SHP77 treated with DMSO at 0.1 percent for 48 hours (cell line): ENCODE data around the gene ZNF865.

ENCODE experiments used
- DNase-seq: peaks from one replicate; lab custom pipeline; 2025; lab: John Stamatoyannopoulos, UW

Gene ZNF865

DNA sequence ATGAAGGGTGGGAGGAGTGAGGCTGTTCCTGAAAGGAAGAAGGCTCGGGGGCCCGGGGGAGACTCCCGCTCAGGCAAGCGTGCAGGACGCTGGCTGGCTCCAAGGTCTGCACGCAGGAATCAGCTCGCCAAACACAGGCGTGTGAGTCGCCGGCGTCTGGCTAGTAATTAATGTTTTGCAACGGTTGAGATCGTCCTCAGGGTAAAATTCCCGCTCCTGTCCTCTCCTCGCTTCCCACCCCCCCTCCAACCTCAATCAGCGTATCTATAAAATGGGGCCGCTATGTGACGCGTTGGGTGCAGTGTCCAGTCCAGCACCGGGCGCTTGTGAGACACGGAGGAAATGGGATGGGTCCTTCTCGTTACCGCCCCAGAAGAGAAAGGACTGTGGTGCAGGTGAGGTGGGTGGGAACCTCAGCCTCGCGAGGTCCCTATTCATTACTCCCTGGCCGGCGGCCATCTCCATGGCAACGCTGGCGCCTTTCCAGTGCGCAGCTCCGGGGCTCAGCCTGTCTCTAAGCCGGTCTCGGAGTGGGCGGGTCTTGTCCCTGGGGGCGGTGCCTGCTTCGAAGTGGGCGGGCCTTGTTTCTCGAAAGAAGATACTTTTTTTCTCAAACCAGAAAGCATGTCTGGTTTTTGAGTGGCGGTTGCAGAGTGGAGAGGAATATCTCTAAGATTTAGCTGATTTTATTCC, 18.3 kb upstream of the ZNF865 start:
- DNase-seq: peak; percentile 90

DNA sequence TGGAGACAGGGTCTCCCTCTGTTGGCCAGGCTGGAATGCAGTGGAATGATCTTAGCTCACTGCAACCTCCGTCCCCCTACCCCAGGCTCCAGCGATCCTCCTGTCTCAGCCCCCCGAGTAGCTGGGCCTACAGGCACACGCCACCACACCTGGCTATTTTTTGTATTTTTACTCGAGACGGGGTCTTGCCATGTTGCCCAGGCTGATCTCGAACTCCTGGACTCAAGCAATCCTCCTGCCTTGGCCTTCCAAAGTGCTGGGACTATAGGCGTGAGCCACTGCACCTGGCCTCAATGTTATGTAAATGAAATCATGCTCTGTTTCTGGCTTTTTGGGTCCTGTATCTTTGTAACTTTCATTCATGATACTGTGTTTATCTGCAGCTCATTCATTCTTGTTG, 16.7 kb upstream of the ZNF865 start:
- no peak for DNase-seq

DNA sequence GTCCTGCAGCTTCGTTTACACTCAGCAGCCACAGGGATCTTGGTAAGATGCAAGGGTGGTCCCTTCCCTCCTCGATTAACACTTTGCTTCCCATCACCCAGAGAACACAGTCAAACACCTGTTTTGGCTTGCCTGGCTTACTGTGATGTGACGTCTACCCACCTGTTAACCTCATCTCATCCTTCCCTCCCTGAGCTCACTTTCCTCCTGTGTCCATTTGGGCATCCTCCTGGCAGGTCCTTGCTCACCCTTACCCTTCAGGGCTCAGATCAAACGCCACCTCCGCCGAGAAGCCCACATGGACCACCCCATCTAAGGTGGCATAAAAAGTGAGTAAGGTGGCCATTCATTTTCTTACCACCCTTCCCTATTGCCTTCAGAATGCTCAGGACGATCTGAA, 15.3 kb upstream of the ZNF865 start:
- DNase-seq: no peak

DNA sequence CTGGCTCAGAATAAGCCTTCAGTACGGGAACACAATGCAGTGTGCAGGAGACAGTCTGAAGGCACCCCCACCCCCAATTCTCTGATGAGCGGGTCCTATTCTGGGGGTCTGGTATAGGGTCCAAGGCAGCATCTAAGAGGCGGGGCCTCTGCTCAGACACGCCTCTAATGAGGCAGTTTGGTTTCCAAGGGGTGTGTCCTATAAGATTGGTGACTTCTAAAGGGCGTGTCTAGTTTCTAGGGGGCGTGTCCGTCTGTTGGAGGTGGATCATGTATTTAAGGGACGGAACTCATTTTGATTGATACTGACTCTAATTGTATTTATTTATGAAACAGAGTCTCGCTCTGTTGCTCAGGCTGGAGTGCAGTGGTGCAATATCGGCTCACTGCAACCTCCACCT, 14.8 kb upstream of the ZNF865 start:
- no peak for DNase-seq

DNA sequence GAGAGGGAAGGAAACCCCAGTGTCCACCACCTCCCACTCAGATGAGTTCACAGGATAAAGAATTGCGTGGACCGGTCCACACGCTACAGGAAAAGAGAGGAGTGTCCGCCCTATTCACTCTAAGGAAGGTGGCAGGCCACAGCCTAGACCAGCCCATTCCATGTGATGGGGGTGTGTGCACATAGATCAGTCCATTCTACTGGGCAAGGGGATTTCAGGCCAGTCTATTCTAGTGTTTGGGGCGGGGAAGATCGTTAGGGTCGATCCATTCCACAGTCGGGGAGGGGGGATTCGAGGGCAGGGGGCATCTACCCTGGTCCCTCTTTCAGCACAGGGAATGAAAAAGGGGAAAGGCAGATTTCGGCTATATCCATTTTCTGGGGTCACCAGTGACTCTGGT, 13.9 kb upstream of the ZNF865 start:
- DNase-seq: no peak

DNA sequence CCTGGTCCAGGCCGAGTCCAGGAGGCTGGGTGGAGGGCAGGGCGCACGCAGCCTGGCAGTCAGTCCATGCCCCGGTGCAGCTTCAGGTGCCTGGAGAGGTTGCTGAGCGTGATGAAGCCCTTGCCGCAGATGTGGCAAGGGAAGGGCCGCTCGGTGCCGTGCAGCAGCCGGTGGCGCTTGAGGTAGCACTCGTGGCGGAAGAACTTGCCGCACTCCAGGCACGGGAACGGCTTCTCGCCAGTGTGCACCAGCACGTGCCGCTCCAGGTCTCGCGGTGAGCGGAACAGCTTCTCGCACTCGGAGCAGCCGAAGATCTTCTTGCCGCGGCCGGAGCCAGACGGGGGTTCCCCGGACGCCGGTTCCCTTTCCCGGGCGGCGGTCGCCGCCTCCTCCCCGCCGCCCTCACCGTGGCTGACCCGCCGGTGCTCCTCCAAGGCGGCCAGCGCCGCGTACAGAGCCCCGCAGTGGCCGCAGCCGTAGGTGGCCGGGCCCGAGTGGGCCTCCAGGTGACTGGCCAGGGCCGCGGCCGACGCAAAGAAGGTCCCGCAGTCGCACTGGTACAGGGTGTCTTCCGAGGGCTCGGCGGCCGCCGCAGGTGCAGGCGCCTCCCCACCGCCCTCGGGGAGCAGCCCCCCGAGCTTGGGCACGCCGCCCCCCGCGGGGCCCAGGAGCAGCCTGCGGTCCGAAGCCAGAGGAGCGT, 12.9 kb upstream of the ZNF865 start:
- DNase-seq: no peak

DNA sequence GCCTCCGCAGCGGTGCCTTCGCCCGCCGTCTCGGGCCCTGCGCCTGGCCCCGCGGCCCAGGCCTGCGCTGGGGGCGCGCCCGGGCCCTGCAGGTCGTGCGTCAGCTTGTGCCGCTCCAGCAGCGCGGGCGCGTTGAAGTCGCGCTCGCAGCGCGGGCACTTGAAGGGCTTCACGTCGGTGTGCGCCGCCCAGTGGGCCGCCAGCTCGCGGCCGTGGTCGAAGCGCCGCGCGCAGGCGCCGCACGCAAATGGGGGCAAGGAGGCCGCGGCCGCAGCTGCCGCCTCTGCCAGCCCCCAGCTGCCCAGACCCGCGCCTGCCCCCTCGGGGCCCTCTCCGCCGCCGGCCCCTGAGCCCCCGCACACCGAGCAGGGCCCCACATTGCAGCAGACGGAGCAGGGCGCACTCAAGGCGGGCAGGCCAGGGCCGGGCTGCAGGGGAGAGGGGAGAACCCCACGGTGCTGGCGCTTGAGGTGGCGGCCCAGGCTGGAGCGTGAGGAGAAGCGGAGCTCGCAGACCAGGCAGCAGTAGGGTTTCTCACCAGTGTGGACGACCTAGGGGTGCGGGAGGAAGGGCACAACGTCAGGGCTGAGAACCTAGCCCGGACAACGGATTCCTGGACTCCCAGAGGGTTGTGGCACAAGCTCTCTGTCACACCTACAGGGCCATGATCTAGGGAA, 12.2 kb upstream of the ZNF865 start:
- no peak for DNase-seq

DNA sequence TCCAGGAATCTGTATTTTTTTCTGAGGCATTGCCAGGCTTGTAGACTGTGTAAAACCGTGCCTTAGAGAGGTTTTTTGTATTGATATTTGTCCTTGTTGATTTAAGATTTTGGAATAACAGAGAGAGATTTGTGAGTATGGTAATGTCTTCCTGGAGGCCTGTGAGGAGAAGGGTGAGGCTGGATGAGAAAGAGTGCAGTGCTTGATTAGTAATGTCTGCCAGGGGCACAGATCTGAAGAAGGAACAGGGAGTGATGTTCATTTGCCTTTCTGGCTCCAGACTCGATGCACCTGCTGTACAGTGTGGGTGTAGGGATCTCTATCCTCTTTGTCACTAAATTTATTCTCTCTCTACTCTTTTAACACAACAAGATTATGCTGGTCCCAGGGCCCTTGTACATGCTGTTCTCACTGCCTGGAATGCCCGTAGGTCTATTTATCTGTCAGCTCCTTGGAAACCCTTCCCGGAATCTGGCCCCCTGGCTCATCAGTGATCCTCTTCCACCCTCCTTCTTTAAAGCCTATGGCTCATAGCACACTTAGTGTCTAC, 10.4 kb upstream of the ZNF865 start:
- no peak for DNase-seq

DNA sequence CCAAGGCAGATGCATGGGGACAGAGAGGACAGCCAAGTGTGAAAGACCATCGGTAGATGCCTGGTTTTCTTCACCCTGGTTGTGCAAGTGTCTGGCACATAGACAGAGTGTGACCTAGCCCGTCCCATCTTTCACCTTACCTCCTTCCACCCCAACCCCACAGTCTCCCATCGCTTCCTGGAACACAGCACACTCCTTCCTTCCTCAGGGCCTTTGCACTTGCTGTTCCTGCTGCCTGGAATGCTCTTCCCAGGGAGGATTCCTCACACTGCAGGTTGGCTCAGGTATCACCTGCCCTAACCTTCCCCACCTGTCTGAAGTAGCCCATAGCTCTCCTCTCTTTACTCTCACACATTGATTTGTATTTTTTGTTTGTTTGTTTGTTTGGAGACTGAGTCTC, 9.1 kb upstream of the ZNF865 start:
- no peak for DNase-seq

DNA sequence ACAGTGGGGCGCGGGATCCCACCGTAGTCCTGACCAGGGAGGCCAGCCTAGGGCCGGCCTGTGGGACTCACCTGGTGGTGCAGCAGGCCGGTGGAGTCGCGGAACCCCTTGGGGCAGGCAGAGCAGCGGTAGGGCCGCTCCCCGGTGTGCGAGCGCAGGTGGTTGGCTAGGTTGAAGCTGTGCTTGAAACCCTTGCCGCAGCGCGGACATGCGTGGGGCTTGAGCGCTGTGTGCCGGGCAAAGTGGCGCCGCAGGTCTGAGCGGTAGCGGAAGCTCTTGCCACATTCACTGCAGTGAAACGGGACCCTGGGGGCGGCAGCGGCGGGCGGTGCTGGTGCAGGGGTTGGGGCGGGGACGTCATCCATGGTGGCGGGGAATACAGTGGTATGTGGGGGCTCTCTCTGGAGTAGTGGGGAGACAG, 7.9 kb upstream of the ZNF865 start:
- DNase-seq: no peak

DNA sequence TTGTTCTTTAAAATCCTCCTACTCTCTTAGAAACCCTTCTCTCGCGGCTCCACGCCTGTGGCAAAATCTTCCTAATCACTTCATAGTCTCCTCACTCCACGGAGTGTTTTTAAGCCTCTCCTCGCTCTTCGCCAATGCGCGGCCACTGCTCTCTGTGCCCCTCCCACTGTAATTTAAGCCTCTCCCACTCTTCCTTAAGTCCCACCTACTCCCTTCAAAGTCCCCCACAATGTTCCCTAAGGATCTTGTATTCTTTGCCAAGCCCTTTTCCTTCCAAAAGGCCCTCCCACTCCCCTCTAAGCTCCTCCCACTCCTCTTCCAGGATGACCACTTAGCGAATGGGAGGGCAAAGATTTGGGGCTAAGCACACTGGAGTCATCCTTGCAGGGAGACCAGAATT, 7.4 kb upstream of the ZNF865 start:
- DNase-seq: no peak

DNA sequence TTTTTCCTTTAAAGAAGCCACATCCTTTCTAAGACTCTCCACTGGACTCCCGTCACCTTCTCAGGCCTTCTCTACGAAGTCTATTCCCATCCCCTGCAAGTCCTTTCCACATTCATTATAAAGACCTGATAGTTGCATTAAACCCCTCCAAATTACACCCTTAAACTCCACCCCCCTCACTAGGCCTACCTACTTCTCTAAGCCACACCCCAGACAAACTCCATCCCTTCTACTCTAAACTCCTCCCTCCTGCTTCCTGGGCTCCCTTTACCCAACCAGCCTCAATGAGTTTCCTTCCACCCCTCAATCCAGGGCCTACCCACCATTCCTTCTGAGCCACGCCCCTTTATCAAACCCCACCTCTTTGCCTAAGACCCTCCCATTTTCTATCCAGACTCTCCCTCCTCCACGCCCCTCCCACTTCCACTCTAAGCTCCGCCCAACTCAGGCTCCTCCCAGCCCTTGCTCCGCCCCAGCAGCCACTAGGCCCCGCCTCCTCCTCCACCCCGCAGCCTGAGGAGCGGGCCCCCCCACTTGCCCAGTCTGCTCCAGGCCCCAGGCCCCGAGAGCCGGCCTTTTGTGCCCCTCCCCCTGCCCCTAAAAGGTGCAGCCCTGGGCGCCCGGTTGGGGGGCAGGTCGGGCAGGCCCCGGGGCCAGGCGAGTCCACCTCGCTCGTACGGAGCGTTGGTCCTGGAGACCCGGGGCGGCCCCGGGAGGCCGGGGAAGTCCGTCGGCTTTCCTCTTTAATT, 6.6 kb upstream of the ZNF865 start:
- DNase-seq: peak; percentile 93

DNA sequence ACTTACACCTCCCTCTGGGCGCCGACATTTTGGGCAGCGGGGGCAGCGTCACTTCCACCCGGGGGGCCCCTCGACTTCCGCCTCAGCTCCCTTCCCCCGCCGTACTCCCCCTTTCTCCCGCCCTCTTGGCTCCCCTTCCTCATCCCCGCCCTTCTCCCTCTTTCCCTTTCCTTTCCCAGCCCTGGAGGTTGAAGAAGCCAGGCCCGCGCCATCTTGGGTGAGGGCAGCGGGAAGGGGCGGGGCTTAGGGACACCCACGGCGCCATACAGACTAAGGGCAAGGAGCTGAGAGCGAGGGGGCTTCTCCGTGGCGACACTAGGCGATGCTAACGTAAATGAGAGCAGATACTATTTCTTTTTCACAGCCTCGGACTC, 6.0 kb upstream of the ZNF865 start, which contains the start of gene FIZ1:
Gene FIZ1, minus strand, starts transcription at position 50 of the 374 bp plus-strand sequence. CDS start 1,652 bp downstream, outside the sequence.
- DNase-seq: peak; percentile 89

DNA sequence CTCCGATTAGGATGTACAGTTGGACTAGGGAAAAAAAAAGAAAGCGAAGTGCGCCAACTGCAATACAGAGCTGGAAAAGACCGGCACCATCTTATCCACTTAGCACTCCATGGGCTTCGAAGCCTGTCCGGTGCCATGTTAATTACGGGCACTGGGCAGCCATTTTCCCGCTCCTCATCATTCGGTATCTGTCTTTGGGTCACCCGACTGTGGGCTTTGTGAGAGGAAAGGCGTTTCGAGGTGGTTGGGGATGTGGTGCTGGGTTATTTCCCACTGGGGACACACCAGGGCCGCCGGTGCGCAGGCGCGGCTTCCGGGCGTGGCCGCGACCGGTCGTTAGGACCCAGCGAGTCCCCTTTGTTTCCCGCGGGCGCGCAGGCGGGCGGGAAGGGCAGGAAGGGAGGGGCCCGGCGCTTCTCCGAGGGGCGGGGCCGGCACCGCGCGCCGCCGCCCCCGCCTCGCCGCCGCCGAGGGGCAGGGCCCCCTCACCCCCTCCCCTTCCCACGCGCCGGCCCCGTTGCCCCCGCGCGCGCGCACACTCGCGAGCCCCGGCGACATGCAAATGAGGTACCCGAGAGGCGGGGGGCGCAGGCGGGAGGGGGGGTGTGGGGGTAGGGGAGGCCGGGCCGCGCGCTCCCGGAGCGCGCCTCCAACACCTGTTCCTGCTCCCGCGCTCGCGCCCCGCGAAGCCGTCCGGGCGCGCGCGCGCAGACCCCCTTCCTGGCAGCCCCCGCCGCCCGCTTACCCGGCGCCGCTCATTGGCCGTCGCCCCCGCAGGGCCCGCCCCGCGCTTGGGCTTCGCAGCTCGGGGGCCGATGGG, 5.4 kb upstream of the ZNF865 start, which contains the start of gene ZNF524:
Gene ZNF524, plus strand, starts transcription at position 447 of the 820 bp plus-strand sequence. CDS start 1,825 bp downstream, outside the sequence.
- peak; percentile 88 for DNase-seq

DNA sequence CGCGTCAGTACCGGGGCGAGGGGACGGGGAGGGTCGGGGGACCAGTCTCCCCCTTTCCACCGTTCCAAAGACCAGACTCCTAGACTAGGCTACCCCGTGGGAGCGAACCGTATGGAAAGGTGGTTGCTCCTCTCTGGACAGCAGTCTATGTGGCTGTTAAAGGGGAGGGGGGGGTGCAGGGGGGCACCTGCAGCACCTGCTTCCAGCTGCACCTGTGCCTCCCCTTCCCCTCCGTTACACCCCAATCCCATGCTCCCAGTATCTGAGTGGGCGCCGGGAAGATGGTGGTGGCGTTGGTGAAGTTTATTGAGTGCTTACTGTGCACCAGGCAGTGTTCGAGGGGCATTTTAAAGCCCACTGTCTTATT, 4.8 kb upstream of the ZNF865 start:
- DNase-seq: no peak

DNA sequence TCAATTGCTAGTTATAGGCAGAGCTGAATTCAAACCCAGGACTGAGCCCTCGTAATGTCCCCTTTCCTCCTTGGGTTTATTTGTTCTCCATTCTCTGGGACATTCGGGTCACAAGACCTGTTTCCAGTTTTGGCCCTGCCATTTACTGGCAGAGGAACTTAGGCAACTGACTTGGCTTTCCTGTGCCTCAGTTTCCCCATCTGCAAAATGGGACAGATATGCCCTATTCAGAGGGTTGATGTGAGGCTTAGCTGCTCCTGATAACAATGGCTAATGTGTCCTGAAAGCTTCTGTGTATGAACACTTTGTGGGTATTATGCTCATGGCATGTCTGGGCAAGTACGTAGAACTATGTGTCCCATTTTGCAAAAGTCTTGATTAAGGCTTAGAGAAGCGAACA, 4.4 kb upstream of the ZNF865 start:
- no peak for DNase-seq

DNA sequence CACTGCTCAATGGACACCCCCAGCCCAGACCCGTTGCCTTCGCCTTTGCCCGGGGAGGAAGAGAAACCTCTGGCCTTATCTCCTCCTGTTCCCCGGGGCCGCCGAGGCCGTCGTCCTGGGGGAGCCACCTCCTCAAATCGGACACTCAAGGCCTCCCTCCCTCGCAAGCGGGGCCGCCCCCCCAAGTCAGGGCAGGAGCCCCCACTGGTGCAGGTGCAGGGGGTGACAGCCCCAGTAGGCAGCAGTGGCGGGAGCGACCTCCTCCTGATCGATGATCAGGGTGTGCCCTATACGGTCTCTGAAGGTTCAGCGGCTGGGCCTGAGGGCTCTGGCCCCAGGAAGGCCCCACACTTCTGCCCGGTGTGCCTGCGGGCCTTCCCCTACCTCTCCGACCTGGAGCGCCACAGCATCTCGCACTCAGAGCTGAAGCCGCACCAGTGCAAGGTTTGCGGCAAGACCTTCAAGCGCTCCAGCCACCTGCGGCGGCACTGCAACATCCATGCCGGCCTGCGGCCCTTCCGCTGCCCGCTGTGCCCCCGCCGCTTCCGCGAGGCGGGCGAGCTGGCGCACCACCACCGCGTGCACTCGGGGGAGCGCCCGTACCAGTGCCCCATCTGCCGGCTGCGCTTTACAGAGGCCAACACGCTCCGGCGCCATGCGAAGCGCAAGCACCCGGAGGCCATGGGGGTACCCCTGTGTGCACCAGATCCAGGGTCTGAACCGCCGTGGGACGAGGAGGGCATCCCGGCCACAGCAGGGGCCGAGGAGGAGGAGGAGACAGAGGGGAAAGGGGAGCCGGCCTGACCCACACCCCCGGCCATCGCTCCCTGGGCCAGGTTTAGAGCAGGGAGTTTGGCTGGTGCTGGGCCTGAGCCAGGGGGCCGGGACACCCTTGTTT, 3.1 kb upstream of the ZNF865 start:
- no peak for DNase-seq

DNA sequence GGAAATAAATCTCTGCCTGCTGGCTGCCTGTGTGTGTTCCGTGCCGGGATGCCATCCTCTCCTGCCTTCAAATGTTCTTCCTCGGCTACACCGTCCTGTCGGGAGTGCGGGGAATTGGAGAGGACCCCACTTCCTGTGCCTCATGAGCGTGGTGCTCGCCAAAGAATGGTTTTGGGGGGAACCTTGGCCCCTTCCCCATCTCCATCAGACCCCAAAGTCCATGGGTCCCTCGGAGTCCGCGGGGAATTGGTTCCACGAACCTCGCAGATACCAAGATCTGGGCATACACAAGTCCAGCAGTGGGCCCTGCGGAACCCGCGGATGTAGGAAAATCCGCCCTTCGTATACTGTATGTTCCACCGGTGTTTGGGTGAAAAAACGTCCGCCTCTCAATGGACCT, 2.3 kb upstream of the ZNF865 start:
- DNase-seq: no peak

DNA sequence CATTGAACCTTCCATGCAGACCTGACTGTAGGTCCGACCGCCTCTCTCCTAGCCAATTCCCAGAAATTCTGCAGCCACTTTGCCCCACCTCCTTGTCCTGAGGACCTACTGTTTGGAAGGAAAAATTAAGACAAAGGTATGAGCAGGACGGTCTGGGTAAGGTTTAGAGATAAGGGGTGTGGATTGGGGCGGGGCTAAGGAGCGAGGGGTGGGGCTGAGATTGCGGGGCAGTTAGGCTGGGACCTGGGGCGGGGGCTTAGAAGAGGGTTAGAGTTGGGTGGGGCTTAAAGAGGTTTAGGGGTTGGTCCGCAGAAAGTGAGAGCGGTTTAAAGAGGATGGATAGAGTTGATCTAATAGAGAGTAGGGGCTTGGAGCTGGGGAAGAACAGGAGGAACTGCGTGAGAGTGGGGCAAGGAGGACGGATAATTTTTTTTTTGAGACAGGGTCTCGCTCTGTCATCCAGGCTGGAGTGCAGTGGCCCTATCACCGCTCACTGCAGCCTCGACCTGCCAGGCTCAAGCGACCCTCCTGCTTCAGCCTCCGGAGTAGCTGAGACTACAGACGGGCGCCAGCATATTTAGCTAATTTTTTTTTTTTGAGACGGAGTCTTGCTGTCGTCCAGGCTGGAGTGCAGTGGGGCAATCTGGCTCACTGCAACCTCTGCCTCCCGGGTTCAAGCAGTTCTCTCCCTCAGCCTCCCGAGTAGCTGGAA, 1.7 kb upstream of the ZNF865 start:
- DNase-seq: no peak
